ENCODE measurements around the gene TMA7.

The TMA7 gene

GRCh38 chr3:48409291-48410201 lies 30.5 kb upstream of the TMA7 start:
- no peak for DNase-seq

DNA sequence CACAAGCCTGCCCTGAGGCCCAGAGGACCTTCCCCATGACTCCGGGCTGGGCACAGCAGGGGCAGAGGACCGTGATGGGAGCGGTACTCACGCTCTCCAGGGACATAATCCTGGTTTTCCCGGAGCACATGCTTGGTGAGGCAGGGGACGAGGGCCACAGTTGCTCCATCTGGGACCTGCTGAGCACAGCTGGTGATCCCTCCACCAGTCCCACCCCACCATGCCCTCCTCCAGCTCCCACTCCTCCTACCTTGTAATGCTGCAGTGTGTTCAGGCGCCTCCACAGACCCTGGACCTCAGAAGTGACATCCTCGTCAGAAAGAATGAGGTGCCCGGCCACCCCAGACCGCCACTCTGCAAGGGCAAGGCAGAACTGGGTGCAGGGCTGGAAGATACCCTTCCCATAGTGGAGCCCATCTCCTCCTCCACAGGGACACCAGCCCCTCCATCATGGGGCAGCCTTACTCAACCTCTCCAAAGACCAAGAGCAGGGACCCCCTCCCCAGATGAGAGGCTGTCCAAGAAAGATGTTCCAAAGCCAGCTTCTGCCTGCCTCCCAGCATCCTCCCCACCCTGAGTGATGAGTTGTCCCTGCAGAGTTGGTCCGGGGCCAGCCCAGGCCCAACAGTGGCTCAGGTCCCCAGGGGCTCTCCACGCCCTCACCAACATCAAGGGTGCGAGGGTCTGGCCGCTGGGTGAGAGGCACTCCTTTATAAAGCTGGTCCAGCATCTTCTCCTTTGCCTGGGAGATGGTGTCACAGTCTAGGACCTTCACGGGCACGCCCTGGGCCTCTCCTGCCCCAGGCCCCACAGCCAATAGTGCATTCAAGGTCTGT lies 29.6 kb upstream of the TMA7 start:
- no peak for DNase-seq

DNA sequence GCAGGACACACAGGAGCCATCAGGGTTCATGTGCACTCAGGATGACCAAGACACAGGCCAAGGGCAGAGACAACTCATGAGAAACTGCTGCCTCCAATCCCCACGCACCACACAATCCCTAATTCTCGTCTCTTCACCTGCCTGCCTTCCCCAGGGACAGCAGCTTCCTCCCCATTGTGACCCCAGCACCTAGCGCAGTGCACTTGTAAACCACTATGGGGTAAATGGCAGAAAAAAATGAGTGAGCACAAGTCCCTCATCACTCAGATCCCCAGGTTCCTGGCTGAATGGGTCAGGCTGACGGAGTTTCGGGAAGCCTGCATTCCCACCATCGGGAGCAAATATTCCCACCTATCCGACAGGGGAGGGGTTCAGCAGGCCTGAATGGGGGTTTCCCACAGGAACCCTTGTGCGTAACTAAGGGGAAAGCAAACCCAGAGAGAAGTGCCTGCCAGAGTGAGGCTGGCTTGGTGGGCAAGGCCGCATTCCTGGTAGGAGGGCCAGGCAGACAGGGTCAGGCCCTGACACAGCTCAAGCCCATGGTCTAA lies 28.9 kb upstream of the TMA7 start:
- DNase-seq, result no peak

DNA sequence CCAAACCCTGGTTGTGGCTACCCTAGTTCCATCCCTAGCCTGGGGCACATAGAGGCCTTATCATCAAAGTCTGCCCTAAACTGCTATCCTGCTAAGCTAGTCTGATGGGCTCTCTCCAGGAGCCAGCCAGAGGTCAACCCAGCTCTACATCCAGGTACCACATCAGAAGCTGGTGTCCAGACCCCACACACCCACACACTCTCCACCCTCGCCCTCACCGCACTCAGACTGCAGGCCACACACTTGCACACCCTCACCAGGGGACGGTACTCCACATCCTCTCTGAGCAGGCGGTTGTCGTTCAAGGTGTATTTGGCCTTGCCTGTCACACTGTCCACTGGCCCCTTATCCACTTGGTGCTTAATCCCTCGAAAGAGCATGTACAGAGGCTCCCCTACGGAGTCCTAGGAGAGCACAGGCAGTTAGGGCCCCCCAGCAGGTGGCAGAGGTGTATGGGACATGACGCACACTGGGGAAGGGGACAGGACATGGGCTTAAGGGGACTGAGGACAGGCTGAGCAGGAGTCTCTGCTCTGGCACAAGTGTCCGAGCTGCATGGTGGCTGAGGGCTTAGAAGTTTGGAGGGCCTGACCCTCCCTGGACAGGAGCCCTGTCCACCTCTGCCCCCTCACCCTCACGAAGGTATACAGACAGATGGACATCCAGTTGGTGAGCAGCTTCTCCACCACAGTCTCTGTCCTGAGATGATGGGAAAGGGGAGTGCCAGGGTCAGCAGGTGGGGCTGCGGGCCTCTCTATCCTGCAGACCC lies 28.3 kb upstream of the TMA7 start:
- no peak for DNase-seq

- no peak for DNase-seq
These were observed 27.6 kb upstream of the TMA7 start for GRCh38 chr3:48412375-48413001.

- DNase-seq, result no peak
These were observed 27.0 kb upstream of the TMA7 start for GRCh38 chr3:48413086-48413485.

DNA sequence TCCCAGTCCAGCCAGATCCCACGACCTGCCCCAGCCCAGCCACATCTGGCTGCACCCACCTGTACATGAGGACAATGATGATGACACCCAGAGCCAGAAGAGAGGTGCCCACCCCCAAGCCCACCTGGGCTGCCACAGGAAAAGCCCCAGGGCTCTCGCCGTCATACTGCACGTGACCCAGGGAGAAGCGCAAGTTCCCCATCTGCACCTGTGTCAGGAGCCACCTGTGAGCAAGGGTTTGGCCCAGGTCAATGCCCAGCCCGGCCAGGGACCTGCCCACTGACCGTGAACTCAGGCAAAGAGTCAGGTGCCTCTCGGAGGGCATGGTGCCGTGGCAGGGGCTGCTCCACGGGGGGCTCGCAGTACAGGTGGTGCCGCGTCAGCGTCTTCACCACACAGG lies 26.4 kb upstream of the TMA7 start:
- no peak for DNase-seq

DNA sequence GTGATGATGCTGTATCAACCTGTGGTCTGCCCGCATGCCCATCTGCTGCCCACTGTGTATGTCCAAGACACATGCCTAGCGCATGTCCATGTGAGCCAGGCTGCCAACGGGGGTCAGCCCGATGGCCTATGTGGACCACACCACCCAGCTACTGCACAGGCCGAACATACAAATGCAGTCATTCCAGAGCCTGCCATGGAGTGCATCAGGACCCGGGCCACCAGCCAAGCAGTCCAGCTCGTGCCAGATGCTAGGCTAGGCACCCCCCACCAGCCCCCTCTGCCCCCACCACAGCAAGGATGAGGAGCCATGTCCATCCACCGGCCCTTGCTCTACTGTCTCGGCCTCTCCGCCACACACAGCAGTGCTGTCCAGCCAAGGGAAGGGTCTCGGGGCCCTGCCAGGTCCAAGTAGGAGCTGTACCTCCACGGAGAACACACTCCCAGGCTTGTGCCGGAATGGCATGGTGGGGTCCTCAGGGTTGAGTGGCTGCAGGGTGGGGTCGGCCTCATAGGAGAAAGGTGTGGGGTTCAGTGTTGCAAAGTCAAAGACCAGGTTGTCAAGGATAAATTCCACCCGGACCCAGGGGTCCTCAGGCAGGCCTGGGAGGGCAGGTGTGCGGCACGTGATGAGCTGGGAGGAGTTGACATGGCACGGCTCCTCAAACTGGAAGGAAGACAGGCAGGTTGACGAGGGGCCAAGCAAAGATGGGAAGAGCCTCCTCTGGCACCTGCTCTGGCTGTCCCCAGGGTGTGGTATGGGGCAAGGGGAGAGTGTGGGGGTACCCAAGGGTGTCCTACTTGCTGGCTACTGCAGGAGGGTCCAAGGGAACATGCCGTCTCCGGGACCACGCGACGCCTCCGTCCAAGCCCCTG lies 25.4 kb upstream of the TMA7 start:
- no peak for DNase-seq

DNA sequence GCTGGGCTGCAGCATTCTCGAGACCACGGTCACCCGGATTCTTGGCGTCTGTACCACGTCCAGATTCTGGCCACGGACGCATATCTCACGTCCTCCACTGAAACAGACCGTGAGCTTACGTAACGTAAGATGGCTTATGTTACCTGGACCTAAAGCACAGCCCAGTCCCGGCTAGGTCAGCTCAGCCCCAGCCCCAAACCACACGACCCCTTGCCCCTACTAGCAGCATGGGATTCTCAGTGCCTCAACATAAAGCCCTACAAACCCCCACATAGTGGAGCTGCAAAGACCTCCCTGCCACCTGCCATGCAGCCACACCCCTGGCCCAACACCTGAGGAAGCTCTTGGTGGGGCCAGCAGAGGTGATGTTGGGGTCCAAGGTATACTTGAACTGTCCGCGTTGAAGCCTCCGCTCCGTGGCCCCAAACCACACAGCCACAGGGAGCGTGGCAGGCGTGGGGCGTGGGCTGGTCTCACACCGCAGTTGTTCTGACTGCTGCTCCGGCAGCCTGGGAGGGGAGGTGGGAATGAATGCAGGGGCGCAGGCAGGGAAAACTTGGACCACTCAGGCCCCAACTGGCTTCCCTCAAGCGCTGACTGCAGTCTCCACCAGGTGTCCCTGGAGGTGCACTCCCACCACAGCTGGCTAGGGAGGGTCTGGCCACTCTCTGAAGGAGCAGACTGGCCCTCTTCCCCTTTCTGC lies 24.7 kb upstream of the TMA7 start:
- DNase-seq, result no peak

- DNase-seq, result no peak
These were observed 24.0 kb upstream of the TMA7 start for GRCh38 chr3:48416091-48416505.

- DNase-seq, result no peak
These were observed 23.5 kb upstream of the TMA7 start for GRCh38 chr3:48416546-48416945.

DNA sequence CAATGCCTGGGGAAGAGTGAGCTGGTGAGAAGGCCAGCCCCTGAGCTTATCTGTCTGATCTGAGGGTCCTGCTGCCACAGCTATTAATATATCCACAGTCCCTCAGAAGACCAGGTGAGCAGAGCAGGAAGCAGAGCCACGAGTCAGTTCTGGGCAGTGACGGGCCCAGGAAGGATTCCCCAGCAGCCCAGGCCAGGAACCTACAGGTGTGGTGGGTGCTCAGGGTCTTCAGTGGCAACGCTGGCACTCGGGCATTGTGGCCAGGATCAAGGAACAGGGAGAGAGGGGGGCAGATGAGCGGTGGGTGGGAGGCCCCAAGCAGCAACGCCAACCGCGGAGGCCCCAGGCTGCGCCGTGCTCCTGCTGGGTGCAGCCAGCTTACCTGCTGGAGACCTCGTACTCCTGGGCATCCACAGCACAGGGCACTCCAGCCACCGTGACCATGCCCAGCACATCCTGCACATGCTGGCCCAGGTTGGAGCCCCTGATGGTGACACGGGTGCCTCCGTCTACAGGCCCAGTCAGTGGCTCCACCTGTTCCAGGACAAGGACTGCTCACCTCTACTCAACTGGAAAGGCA lies 22.4 kb upstream of the TMA7 start:
- DNase-seq, result no peak

DNA sequence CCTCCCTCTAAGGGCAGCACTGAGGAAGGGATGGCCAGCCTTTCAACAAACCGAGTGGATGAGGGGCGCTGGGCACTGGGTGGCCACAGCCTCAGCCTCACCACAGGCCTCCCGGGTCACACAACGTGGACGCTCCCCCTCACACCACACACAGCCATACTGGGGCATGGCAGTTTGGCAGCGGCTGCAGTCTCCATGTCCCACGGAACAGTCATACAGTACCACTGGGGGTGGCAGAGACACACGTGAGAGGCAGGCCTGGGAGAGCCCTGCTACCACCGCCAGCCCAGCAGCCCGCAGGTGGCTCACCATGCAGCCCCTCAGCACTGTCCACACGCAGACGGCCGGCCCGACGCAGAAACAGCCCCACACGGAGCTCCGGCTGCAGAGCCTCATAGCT lies 21.9 kb upstream of the TMA7 start:
- no peak for DNase-seq

GRCh38 chr3:48418651-48419050 lies 21.4 kb upstream of the TMA7 start:
- no peak for DNase-seq

- no peak for DNase-seq
These were observed 20.9 kb upstream of the TMA7 start for GRCh38 chr3:48419149-48419548.

DNA sequence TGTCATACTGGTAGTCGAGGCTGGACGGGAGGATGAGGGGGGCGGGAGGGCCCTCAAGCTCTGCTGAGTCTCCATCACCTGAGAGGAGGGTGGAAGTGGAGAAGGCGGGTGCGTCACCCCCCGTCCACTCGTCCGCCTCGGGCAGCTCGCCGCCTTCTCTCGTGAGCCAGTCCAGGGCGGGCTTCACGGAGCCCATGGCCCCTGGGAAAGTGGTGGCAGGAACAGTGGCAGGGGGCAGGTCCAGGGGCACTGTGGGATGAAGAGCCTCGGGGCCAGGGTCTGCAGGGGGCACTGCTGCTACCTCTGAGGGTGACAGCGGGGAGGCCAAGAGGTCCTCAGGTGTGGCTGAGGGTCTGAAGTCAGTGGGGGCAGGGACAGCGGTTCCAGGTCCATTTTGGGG lies 20.5 kb upstream of the TMA7 start:
- no peak for DNase-seq

DNA sequence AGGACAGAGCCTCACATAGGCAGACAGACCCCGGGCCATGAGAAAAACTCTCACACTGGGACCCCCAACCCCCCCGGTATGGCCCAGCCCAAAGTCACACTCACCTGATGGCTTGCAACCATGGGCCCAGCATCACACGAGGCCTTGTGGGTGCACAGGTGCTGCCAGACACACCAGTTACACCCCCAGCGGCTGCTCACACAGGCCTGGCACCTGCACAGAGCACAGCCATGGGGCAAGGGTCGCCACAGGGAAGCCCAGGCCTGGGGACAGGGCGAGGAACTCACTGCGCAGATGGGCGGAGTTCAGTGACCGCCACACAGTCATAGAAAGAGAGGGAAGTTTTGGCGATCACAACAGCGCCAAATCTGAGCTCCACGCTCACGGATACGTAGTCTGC lies 19.5 kb upstream of the TMA7 start:
- DNase-seq, result no peak

GRCh38 chr3:48422272-48422671 lies 17.8 kb upstream of the TMA7 start:
- DNase-seq, result no peak

- no peak for DNase-seq
These were observed 17.4 kb upstream of the TMA7 start for GRCh38 chr3:48422681-48423080.

GRCh38 chr3:48423241-48423882 lies 16.7 kb upstream of the TMA7 start:
- DNase-seq, result no peak
